K562 (cell line): Measurements from ENCODE around the gene NRG3. TPM values are rescaled to one million over a fixed set of nuclear protein-coding genes. Genes with fewer than 3 reads are reported as not detected.

Experiments
- ATAC-seq: fragments of 200-7000 bp; cut with Tn5 transposase; 3 replicates; pipeline ENCODE4 v1.9.1; 2020; ENCODE audit warnings: moderate library complexity
- BruUV-seq: library from RNA; stranded (reverse); fragments of 400-500 nt; replicated peaks from 2 replicates; lab custom pipeline; 2021; lab: Mats Ljungman, UMichigan
- CTCF ChIA-PET: fragments of 300-600 bp; formaldehyde crosslinking; extraction: SDS; loops from one replicate; lab custom pipeline; 2021; ENCODE audit warnings: low intra/inter-chr PET ratio; lab: Yijun Ruan, JAX
- POLR2A ChIA-PET: fragments of 300-600, 350-650 bp; sonication (Branson Sonifier 250); formaldehyde crosslinking; extraction: SDS; loops from one replicate; lab custom pipeline; 2021; ENCODE audit warnings: antibody characterized with exemption, inconsistent platforms; lab: Yijun Ruan, JAX
- DNase-seq, 4 experiments: peaks; one replicate each; pipeline versions ENCODE4 v3.0.0 to v3.0.0-alpha.2; 2011 to 2018; ENCODE audit warnings: low spot score in 3 of 4, mixed read lengths in 3 of 4; ENCODE audit errors: extremely low read depth in 1 of 4
- FAIRE-seq: peaks from 2 replicates; lab custom pipeline; 2011; peaks lifted over from hg19 to GRCh38; lab: Jason Lieb, UNC
- H2AFZ ChIP-seq: 2 replicates; pipeline ENCODE4 v1.6.0; 2011; ENCODE audit warnings: low read depth, low read length, control low read depth, inconsistent platforms
- H3K27ac ChIP-seq: fragments of 200-600 bp; 3 replicates; pipeline ENCODE4 v1.8.0; 2011; ENCODE audit warnings: low read depth, mild to moderate bottlenecking, control low read depth, inconsistent platforms, low read length, moderate library complexity, mixed read lengths; ENCODE audit errors: extremely low read depth
- H3K27me3 ChIP-seq, 2 experiments: fragments of 300-600 bp in 1 of 2; 2 replicates in 1 of 2; 3 replicates in 1 of 2; pipeline versions ENCODE4 v1.6.0 to v1.8.0; 2011; ENCODE audit warnings: inconsistent platforms in 2 of 2, low read length in 2 of 2, mild to moderate bottlenecking in 1 of 2, mixed read lengths in 1 of 2, moderate library complexity in 1 of 2; ENCODE audit not compliant: control insufficient read depth in 2 of 2, insufficient read depth in 2 of 2
- H3K36me3 ChIP-seq: fragments of 300-600 bp; 3 replicates; pipeline ENCODE4 v1.8.0; 2011; ENCODE audit warnings: mild to moderate bottlenecking, low read length, inconsistent platforms; ENCODE audit not compliant: control insufficient read depth, insufficient read depth
- H3K4me1 ChIP-seq, 2 experiments: fragments of 200-600 bp in 1 of 2; replicated peaks in 1 of 2; 2 replicates in 1 of 2; 3 replicates in 1 of 2; pipeline versions ENCODE4 v1.5.1 to v1.8.0; 2011; ENCODE audit warnings: inconsistent platforms in 2 of 2, low read length in 2 of 2, mild to moderate bottlenecking in 1 of 2, mixed read lengths in 1 of 2, moderate library complexity in 1 of 2; ENCODE audit not compliant: control insufficient read depth in 2 of 2, insufficient read depth in 2 of 2
- H3K4me2 ChIP-seq: 2 replicates; pipeline ENCODE4 v1.6.1; 2011; ENCODE audit warnings: low read length, control low read depth, inconsistent platforms, mixed read lengths; ENCODE audit not compliant: insufficient read depth
- H3K4me3 ChIP-seq: fragments of 200-600 bp; sonication (generic), shearing (Covaris generic); 2 replicates; pipeline ENCODE4 v1.5.1; 2016; ENCODE audit warnings: control low read depth, inconsistent platforms
- H3K79me2 ChIP-seq: fragments of 200-600 bp; 3 replicates; pipeline ENCODE4 v1.8.0; 2011; ENCODE audit warnings: low read length, inconsistent platforms; ENCODE audit not compliant: control insufficient read depth, insufficient read depth
- H3K9ac ChIP-seq, 2 experiments: 2 replicates each; pipeline versions ENCODE4 v1.6.0 to v1.6.1; 2011; ENCODE audit warnings: low read depth in 2 of 2, low read length in 2 of 2, control low read depth in 1 of 2, inconsistent platforms in 1 of 2, mild to moderate bottlenecking in 1 of 2, mixed read lengths in 1 of 2; ENCODE audit not compliant: insufficient read depth in 1 of 2
- H3K9me1 ChIP-seq: one replicate; pipeline ENCODE4 v1.6.0; 2011; ENCODE audit warnings: inconsistent platforms, mild to moderate bottlenecking, low read length, moderate library complexity; ENCODE audit not compliant: control insufficient read depth, insufficient read depth
- H3K9me3 ChIP-seq: replicated peaks from 2 replicates; pipeline ENCODE4 v1.5.1; 2011; ENCODE audit warnings: low read depth, low read length, inconsistent platforms; ENCODE audit not compliant: control insufficient read depth, insufficient read depth
- H4K20me1 ChIP-seq: replicated peaks from 2 replicates; pipeline ENCODE4 v1.6.1; 2011; ENCODE audit warnings: low read length, inconsistent platforms, mixed read lengths; ENCODE audit not compliant: control insufficient read depth, insufficient read depth
- C11orf30 ChIP-seq: fragments of 450-650 bp; IDR thresholded peaks from 2 replicates; pipeline ENCODE4 v1.6.1; 2016; ENCODE audit warnings: low read depth, mild to moderate bottlenecking
- CBX2 ChIP-seq: fragments of 200-600 bp; sonication (generic); IDR thresholded peaks from one replicate; pipeline ENCODE4 v1.6.1; 2012; ENCODE audit warnings: mild to moderate bottlenecking, low read length, inconsistent platforms; ENCODE audit not compliant: insufficient read depth, poor library complexity, severe bottlenecking
- EHMT2 ChIP-seq: fragments of 450-650 bp; IDR thresholded peaks from 2 replicates; pipeline ENCODE4 v1.6.1; 2018; ENCODE audit warnings: antibody characterized with exemption
- KDM4B ChIP-seq, 2 experiments: fragments of 450-650 bp in 1 of 2; sonication (generic) in 1 of 2; IDR thresholded peaks; 2 replicates each; pipeline ENCODE4 v1.6.1; 2016 to 2017; ENCODE audit warnings: borderline replicate concordance in 2 of 2, antibody characterized with exemption in 1 of 2, low read depth in 1 of 2, mild to moderate bottlenecking in 1 of 2
- OTX1 ChIP-seq: fragments of 450-650 bp; formaldehyde crosslinking; IDR thresholded peaks from 2 replicates; pipeline ENCODE4 v1.4.0; 2022; ENCODE audit warnings: mild to moderate bottlenecking
- RAD21 ChIP-seq, 2 experiments: fragments of 250-450 bp in 1 of 2; fragments of 450-650 bp in 1 of 2; sonication (Bioruptor Pico) in 1 of 2; formaldehyde crosslinking in 1 of 2; IDR thresholded peaks in 1 of 2; conservative IDR thresholded peaks in 1 of 2; 2 replicates each; pipeline versions ENCODE4 v1.4.0 to v1.8.0; 2020 to 2022; ENCODE audit warnings: mild to moderate bottlenecking in 2 of 2, moderate library complexity in 1 of 2
- SMARCA5 ChIP-seq: fragments of 450-650 bp; IDR thresholded peaks from 2 replicates; pipeline ENCODE4 v1.6.1; 2016
- ZNF324 ChIP-seq: fragments of 250-450 bp; sonication (Bioruptor Pico); IDR thresholded peaks from 2 replicates; pipeline ENCODE4 v1.4.0; 2020; ENCODE audit warnings: mild to moderate bottlenecking
- ZNF408 ChIP-seq: fragments of 250-450 bp; sonication (Bioruptor Pico); IDR thresholded peaks from 2 replicates; pipeline ENCODE4 v1.4.0; 2020; ENCODE audit warnings: low read depth, mild to moderate bottlenecking, moderate library complexity
- ZNF830 ChIP-seq: fragments of 250-450 bp; sonication (Bioruptor Pico); IDR thresholded peaks from 2 replicates; pipeline ENCODE4 v1.5.0; 2021; ENCODE audit warnings: mild to moderate bottlenecking
- WGBS: fragments of 100-300 bp; shearing (Covaris generic); methylation state at CpG from one replicate; pipeline ENCODE4 v1.1.6; 2016; ENCODE audit warnings: low coverage, mixed read lengths; ENCODE audit not compliant: insufficient coverage; ENCODE audit errors: missing lambda C conversion rate; 5-methylcytosine and 5-hydroxymethylcytosine counted together
- in situ Hi-C: fragments of 300-500 bp; cut with MboI; formaldehyde crosslinking; loops from 4 replicates; pipeline ENCODE4 v1.15.0; 2018; ENCODE audit warnings: inconsistent platforms, mixed read lengths
- intact Hi-C: fragments of 100-400 bp; cut with micrococcal nuclease; formaldehyde crosslinking; loops from 2 replicates; pipeline ENCODE4 v1.14.2; 2022
- polyA plus RNA-seq, 8 experiments: library from polyadenylated mRNA; depleted of rRNA in 4 of 8; stranded (reverse) in 5 of 8; unstranded in 3 of 8; fragments of >200 nt; fragmentation: Nextera tagmentation in 2 of 8; fragmentation: Illumina TruSeq in 1 of 8; extraction: Ambion mirVana in 2 of 8; extraction: Trizol in 1 of 8; gene quantifications; 2 replicates each; pipeline versions ENCODE4 v1.2.1 to v1.2.3, GENCODE V29; 2011 to 2014; ENCODE audit warnings: inconsistent platforms in 1 of 8, missing spikeins in 1 of 8
- total RNA-seq, 7 experiments: library from RNA; depleted of rRNA in 6 of 7; stranded (reverse); fragments of >200 nt in 6 of 7; fragmentation: Illumina TruSeq in 2 of 7; extraction: Trizol in 2 of 7; gene quantifications; 2 replicates each; pipeline versions ENCODE4 v1.2.1 to v1.2.3, GENCODE V29; 2011 to 2021; ENCODE audit warnings: low replicate concordance in 1 of 7
- TF ChIP-seq, protein P1 (sequence below): fragments of 250-450 bp; sonication (Bioruptor Pico); IDR thresholded peaks from 2 replicates; pipeline ENCODE4 v1.8.0; 2022; ENCODE audit warnings: moderate library complexity, mild to moderate bottlenecking, inconsistent platforms
- TF ChIP-seq, protein P2 (sequence below): sonication (generic); formaldehyde crosslinking; IDR thresholded peaks from 2 replicates; pipeline ENCODE4 v1.4.0; 2020; ENCODE audit warnings: mild to moderate bottlenecking, missing genetic modification reagents

Gene NRG3
- total and polyA plus RNA-seq, 9 of the 15 experiments (the other 6 are each of a cell fraction or from before 2014, with no cell fraction given): not detected

DNA sequence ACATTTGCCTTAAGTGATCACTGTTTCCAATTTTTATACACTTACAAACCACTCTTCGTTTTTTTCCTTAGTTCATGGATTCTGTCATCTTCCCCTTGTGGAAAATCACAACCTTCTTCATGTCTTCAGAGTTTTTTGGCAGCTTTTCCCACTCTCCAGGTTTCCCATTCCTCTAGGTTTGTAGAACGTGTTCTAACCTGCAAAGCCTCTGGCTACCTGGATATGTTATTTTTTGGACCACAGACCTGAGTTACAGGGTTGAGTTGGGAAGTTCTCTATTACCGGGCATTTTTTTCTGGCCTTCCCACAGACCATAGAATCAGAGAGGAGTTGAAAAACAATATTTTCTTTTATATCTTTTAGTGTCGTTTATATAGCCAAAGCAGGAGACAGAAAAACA, 30.2 kb downstream of the NRG3 start:
- Histone ChIP-seq H3K4me3 (no peak overlapping the region), H3K4me2 (no peak overlapping the region), H4K20me1 (no peaks in the 10 kb centered on the region), H3K4me1 (no peaks in the 10 kb centered on the region), H2AFZ (no peak overlapping the region), H3K27ac (no peak overlapping the region), H3K79me2 (no peaks in the 10 kb centered on the region), H3K9ac (no peak overlapping the region), H3K9me3 (no peaks in the 10 kb centered on the region; the same call in 1 of the 2 replicates), H3K36me3 (no peaks in the 10 kb centered on the region), H3K27me3 (no peaks in the 10 kb centered on the region), H3K9me1 (no peaks in the 10 kb centered on the region)
- in situ Hi-C loops: no loop called here
- BruUV-seq: no TSS peak
- TF ChIP-seq, protein P1, sequence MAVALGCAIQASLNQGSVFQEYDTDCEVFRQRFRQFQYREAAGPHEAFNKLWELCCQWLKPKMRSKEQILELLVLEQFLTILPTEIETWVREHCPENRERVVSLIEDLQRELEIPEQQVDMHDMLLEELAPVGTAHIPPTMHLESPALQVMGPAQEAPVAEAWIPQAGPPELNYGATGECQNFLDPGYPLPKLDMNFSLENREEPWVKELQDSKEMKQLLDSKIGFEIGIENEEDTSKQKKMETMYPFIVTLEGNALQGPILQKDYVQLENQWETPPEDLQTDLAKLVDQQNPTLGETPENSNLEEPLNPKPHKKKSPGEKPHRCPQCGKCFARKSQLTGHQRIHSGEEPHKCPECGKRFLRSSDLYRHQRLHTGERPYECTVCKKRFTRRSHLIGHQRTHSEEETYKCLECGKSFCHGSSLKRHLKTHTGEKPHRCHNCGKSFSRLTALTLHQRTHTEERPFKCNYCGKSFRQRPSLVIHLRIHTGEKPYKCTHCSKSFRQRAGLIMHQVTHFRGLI (CRISPR knock-in tag): no peak
- TF ChIP-seq ZNF324 (CRISPR knock-in tag) (no peak), SMARCA5 (no peak), CBX2 (no peak), EHMT2 (no peak), OTX1 (no peak), ZNF408 (no peak), RAD21 (CRISPR knock-in tag; conservative IDR thresholded peaks at IDR 0.05 in 1 of 2, IDR thresholded peaks at IDR 0.05 in 1 of 2) (no peak), ZNF830 (CRISPR knock-in tag) (no peak), C11orf30 (no peak), KDM4B (IDR thresholded peaks at IDR 0.05; ENCODE audit: borderline replicate concordance in 2 of 2, low read depth in 1 of 2) (no peak)
- TF ChIP-seq, protein P2, sequence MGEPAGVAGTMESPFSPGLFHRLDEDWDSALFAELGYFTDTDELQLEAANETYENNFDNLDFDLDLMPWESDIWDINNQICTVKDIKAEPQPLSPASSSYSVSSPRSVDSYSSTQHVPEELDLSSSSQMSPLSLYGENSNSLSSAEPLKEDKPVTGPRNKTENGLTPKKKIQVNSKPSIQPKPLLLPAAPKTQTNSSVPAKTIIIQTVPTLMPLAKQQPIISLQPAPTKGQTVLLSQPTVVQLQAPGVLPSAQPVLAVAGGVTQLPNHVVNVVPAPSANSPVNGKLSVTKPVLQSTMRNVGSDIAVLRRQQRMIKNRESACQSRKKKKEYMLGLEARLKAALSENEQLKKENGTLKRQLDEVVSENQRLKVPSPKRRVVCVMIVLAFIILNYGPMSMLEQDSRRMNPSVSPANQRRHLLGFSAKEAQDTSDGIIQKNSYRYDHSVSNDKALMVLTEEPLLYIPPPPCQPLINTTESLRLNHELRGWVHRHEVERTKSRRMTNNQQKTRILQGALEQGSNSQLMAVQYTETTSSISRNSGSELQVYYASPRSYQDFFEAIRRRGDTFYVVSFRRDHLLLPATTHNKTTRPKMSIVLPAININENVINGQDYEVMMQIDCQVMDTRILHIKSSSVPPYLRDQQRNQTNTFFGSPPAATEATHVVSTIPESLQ (CRISPR knock-in tag): no peak
- DNase-seq (no peak), FAIRE-seq (no peak), ATAC-seq (no peak)
- intact Hi-C loops: no loop called here
- ChIA-PET POLR2A (no interaction called here), CTCF (no interaction called here)
- 0% methylated on average over 4 of the region's 4 CpGs for WGBS
